DMS114 treated with DMSO at 0.1 percent for 48 hours (cell line): ENCODE measurements around the gene SEMG2.

ENCODE experiments used
- DNase-seq: peaks from one replicate; lab custom pipeline; 2025; ENCODE audit not compliant: unreplicated experiment; lab: John Stamatoyannopoulos, UW

Gene SEMG2

GRCh38 chr20:45221076-45221475, at the start of gene SEMG2:
SEMG2 (plus strand) TSS chr20:45221373; CDS start chr20:45221390, 17 bp downstream.
- no peak for DNase-seq

GRCh38 chr20:45173522-45173921, 47.7 kb upstream of the SEMG2 start:
- no peak for DNase-seq

- DNase-seq = no peak
Measured at GRCh38 chr20:45174434-45175364, 46.5 kb upstream of the SEMG2 start, which contains the start of gene PI3. PI3 (plus strand) TSS chr20:45174902; CDS start chr20:45174923, 21 bp downstream.

GRCh38 chr20:45176526-45177267, 44.5 kb upstream of the SEMG2 start:
- no peak for DNase-seq

GRCh38 chr20:45179166-45179565, 42.0 kb upstream of the SEMG2 start:
- DNase-seq = no peak

- no peak for DNase-seq
Measured at GRCh38 chr20:45181639-45182038, 39.5 kb upstream of the SEMG2 start.

GRCh38 chr20:45183084-45183483, 38.1 kb upstream of the SEMG2 start:
- DNase-seq = no peak

- DNase-seq = no peak
Measured at GRCh38 chr20:45187693-45188092, 33.5 kb upstream of the SEMG2 start.

- DNase-seq = no peak
Measured at GRCh38 chr20:45189067-45189609, 32.0 kb upstream of the SEMG2 start.

GRCh38 chr20:45189861-45190260, 31.3 kb upstream of the SEMG2 start:
- DNase-seq = no peak

GRCh38 chr20:45191926-45192325, 29.2 kb upstream of the SEMG2 start:
- DNase-seq = no peak

- no peak for DNase-seq
Measured at GRCh38 chr20:45193331-45193730, 27.8 kb upstream of the SEMG2 start.

- no peak for DNase-seq
Measured at GRCh38 chr20:45206725-45207124, 14.4 kb upstream of the SEMG2 start, which contains the start of gene SEMG1. SEMG1 (plus strand) TSS chr20:45207033; CDS start chr20:45207054, 21 bp downstream.

GRCh38 chr20:45209924-45210323, 11.2 kb upstream of the SEMG2 start:
- DNase-seq = no peak

GRCh38 chr20:45211569-45212474, 9.4 kb upstream of the SEMG2 start:
- no peak for DNase-seq

- no peak for DNase-seq
Measured at GRCh38 chr20:45212836-45213235, 8.3 kb upstream of the SEMG2 start.

- no peak for DNase-seq
Measured at GRCh38 chr20:45218124-45218523, 3.0 kb upstream of the SEMG2 start.

GRCh38 chr20:45218636-45219035, 2.5 kb upstream of the SEMG2 start:
- no peak for DNase-seq

- DNase-seq = no peak
Measured at GRCh38 chr20:45223136-45223535, 2.0 kb downstream of the SEMG2 start.

GRCh38 chr20:45226287-45226686, 5.1 kb downstream of the SEMG2 start:
- DNase-seq = no peak
